Measurements from ENCODE around the gene AKAP13.

Gene AKAP13

GRCh38 chr15:85746641-85747040 lies 366.2 kb downstream of the AKAP13 start:
- TF ChIP-seq, protein P1, sequence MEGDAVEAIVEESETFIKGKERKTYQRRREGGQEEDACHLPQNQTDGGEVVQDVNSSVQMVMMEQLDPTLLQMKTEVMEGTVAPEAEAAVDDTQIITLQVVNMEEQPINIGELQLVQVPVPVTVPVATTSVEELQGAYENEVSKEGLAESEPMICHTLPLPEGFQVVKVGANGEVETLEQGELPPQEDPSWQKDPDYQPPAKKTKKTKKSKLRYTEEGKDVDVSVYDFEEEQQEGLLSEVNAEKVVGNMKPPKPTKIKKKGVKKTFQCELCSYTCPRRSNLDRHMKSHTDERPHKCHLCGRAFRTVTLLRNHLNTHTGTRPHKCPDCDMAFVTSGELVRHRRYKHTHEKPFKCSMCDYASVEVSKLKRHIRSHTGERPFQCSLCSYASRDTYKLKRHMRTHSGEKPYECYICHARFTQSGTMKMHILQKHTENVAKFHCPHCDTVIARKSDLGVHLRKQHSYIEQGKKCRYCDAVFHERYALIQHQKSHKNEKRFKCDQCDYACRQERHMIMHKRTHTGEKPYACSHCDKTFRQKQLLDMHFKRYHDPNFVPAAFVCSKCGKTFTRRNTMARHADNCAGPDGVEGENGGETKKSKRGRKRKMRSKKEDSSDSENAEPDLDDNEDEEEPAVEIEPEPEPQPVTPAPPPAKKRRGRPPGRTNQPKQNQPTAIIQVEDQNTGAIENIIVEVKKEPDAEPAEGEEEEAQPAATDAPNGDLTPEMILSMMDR (IDR thresholded peaks at IDR 0.05; ENCODE audit: control insufficient read depth, insufficient read depth, low read depth, low read length, missing control alignments), result no peak
- no peak for DNase-seq (ENCODE audit: low read depth)
- no peak overlapping the region for H3K4me3 ChIP-seq (ENCODE audit: control insufficient read depth, low read depth, low read length)

DNA sequence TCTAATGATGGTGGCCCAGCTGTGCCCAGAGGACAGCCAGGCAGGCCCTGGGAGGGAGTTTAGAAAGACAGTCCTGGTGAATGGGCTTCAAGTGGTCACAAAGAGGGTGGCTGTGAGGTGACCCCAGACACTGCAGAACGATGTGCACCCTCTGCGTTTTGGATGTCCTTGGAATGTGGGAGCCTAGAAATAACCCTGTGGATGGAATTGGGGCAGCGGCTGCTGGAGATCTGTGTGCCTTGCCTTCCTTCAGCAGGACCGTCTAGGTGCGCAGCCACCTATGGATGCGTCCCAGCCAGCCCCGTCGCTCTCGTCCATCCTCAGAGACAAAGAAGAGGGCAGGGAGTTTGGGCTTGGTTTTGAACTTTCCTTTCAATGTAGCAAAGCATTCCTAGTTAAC lies 367.8 kb downstream of the AKAP13 start:
- H3K4me3 ChIP-seq (ENCODE audit: control insufficient read depth, low read depth, low read length), result no peak overlapping the region
- no peak for DNase-seq (ENCODE audit: low read depth)
- TF ChIP-seq, protein P1 (IDR thresholded peaks at IDR 0.05; ENCODE audit: control insufficient read depth, insufficient read depth, low read depth, low read length, missing control alignments), result no peak

GRCh38 chr15:85748729-85749128 lies 368.3 kb downstream of the AKAP13 start:
- no peak for DNase-seq (ENCODE audit: low read depth)
- TF ChIP-seq, protein P1 (IDR thresholded peaks at IDR 0.05; ENCODE audit: control insufficient read depth, insufficient read depth, low read depth, low read length, missing control alignments), result no peak
- H3K4me3 ChIP-seq (ENCODE audit: control insufficient read depth, low read depth, low read length), result no peak overlapping the region

DNA sequence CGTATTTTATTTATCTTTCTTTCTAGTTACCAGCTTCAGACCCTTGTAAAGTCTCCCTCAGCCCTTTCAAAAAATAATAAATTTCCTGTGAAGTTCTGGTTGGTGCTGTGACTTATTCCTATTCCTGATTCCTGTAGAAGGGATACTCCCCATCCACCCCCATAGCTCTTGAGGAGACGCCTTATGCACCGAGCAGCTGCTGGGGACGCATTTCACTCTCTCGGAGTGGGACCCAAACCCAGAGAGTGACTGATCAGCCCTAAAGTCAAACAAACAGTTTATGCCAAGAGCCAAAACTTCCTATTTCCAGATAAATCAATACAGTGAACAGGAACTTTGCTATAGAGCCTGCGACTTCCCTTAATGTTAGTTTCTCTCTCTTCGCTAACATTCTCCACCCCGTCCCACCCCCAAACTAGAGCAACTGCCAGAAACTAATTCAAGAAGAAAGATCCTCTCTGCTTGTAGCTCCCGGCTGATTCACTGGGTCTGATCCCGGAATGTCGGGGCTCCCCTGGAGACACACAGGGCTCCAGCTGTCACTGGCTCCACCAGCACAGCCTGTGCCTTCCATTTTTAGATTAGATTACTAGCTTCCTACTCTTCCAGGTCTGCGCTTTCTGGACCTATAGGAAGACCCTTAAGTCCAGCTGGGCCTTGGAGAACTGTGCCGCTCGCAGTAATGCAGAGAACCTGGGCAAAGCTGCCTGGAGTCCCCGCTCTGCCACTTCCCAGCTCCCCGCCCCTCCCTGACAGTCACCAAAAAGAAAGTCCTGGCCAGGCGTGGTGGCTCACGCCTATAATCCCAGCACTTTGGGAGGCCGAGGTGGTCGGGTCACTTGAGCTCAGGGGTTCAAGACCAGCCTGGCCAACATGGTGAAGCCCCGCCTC lies 369.1 kb downstream of the AKAP13 start:
- H3K4me3 ChIP-seq (ENCODE audit: control insufficient read depth, low read depth, low read length), result no peak overlapping the region
- TF ChIP-seq, protein P1 (IDR thresholded peaks at IDR 0.05; ENCODE audit: control insufficient read depth, insufficient read depth, low read depth, low read length, missing control alignments), result no peak
- no peak for DNase-seq (ENCODE audit: low read depth)

- no peak overlapping the region for H3K4me3 ChIP-seq (ENCODE audit: control insufficient read depth, low read depth, low read length)
- TF ChIP-seq, protein P1 (IDR thresholded peaks at IDR 0.05; ENCODE audit: control insufficient read depth, insufficient read depth, low read depth, low read length, missing control alignments), result no peak
- DNase-seq (ENCODE audit: low read depth), result no peak
Measured at GRCh38 chr15:85750319-85751290, 370.2 kb downstream of the AKAP13 start.

- no peak overlapping the region for H3K4me3 ChIP-seq (ENCODE audit: control insufficient read depth, low read depth, low read length)
- DNase-seq (ENCODE audit: low read depth), result no peak
- TF ChIP-seq, protein P1 (IDR thresholded peaks at IDR 0.05; ENCODE audit: control insufficient read depth, insufficient read depth, low read depth, low read length, missing control alignments), result no peak
Measured at GRCh38 chr15:85751291-85752123, 371.1 kb downstream of the AKAP13 start.
